Measurements from ENCODE around the gene BNIP2. TPM values are rescaled to one million over a fixed set of nuclear protein-coding genes. Genes with fewer than 3 reads are reported as not detected.

Gene BNIP2
- total and polyA plus RNA-seq, 2 of the 13 experiments (the other 11 are each of a cell fraction or from before 2014, with no cell fraction given): 17.4 to 57.6 TPM

- no peak for TF ChIP-seq PRDM4 (CRISPR knock-in tag; IDR thresholded peaks at IDR 0.05; ENCODE audit: borderline replicate concordance)
- TF ChIP-seq RFX5 (IDR thresholded peaks at IDR 0.05; ENCODE audit: low read depth, low read length): no peak
- peak; percentile 32; the same call in 1 of the 2 replicates for TF ChIP-seq REPIN1 (CRISPR knock-in tag; IDR thresholded peaks at IDR 0.05; ENCODE audit: borderline replicate concordance, low read depth)
- TF ChIP-seq, protein P1, sequence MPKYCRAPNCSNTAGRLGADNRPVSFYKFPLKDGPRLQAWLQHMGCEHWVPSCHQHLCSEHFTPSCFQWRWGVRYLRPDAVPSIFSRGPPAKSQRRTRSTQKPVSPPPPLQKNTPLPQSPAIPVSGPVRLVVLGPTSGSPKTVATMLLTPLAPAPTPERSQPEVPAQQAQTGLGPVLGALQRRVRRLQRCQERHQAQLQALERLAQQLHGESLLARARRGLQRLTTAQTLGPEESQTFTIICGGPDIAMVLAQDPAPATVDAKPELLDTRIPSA (CRISPR knock-in tag; IDR thresholded peaks at IDR 0.05; ENCODE audit: borderline replicate concordance): no peak
- TF ChIP-seq ZNF629 (CRISPR knock-in tag; conservative IDR thresholded peaks at IDR 0.05): 0 out of 2 replicates have a peak, but pooled peaks have one; percentile 29
- TF ChIP-seq MBNL3 (CRISPR knock-in tag; conservative IDR thresholded peaks at IDR 0.05): no peak
- TF ChIP-seq ZBTB49 (CRISPR knock-in tag; IDR thresholded peaks at IDR 0.05; ENCODE audit: borderline replicate concordance): peak; percentile 82; the same call in 1 of the 2 replicates
- TF ChIP-seq ZNF34 (CRISPR knock-in tag; IDR thresholded peaks at IDR 0.05; ENCODE audit: borderline replicate concordance): no peak
- TF ChIP-seq, protein P2, sequence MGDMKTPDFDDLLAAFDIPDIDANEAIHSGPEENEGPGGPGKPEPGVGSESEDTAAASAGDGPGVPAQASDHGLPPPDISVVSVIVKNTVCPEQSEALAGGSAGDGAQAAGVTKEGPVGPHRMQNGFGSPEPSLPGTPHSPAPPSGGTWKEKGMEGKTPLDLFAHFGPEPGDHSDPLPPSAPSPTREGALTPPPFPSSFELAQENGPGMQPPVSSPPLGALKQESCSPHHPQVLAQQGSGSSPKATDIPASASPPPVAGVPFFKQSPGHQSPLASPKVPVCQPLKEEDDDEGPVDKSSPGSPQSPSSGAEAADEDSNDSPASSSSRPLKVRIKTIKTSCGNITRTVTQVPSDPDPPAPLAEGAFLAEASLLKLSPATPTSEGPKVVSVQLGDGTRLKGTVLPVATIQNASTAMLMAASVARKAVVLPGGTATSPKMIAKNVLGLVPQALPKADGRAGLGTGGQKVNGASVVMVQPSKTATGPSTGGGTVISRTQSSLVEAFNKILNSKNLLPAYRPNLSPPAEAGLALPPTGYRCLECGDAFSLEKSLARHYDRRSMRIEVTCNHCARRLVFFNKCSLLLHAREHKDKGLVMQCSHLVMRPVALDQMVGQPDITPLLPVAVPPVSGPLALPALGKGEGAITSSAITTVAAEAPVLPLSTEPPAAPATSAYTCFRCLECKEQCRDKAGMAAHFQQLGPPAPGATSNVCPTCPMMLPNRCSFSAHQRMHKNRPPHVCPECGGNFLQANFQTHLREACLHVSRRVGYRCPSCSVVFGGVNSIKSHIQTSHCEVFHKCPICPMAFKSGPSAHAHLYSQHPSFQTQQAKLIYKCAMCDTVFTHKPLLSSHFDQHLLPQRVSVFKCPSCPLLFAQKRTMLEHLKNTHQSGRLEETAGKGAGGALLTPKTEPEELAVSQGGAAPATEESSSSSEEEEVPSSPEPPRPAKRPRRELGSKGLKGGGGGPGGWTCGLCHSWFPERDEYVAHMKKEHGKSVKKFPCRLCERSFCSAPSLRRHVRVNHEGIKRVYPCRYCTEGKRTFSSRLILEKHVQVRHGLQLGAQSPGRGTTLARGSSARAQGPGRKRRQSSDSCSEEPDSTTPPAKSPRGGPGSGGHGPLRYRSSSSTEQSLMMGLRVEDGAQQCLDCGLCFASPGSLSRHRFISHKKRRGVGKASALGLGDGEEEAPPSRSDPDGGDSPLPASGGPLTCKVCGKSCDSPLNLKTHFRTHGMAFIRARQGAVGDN (CRISPR knock-in tag; IDR thresholded peaks at IDR 0.05): peak; percentile 90
- TF ChIP-seq ZBTB14 (CRISPR knock-in tag; IDR thresholded peaks at IDR 0.05): peak; percentile 40; the same call in 1 of the 2 replicates
- TF ChIP-seq PTBP1 (IDR thresholded peaks at IDR 0.05; ENCODE audit: low read depth, low read length, poor library complexity, severe bottlenecking): no peak
- TF ChIP-seq NCOA2 (CRISPR knock-in tag; IDR thresholded peaks at IDR 0.05): no peak
- TF ChIP-seq EP300 (IDR thresholded peaks at IDR 0.05; ENCODE audit: low read depth in 2 of 2, low read length in 2 of 2): no peak
- peak; percentile 43; the same call in 1 of the 2 replicates for TF ChIP-seq EP300 (CRISPR knock-in tag; IDR thresholded peaks at IDR 0.05; ENCODE audit: borderline replicate concordance)
- TF ChIP-seq ZNF224 (CRISPR knock-in tag; IDR thresholded peaks at IDR 0.05): no peak
- TF ChIP-seq TCF12 (IDR thresholded peaks at IDR 0.05): no peak
- peak; percentile 79; the same call in 1 of the 2 replicates for TF ChIP-seq TCF12 (CRISPR knock-in tag; IDR thresholded peaks at IDR 0.05)
Measured at GRCh38 chr15:59688782-59689625, at the start of gene BNIP2 (continued).
